ENCODE data around the gene CLDN19.

Gene CLDN19

DNA sequence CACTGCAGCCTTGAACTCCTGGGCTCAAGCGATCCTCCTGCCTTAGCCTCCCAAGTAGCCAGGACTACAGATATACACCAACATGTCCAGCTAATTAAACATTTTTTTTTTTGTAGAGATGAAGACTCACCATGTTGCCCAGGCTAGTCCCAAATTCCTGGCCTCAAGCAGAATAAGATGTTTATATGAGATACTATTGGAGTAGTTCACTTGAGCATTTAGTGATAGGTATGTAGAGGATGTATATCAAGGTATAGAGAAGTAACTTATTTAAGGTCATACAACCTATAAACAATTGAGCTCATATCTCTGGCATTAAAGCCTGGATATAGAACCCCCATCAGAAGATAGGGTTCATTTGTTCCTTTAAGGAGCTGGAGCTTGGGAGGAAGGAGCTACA, 40.1 kb upstream of the CLDN19 start:
- H3K27ac ChIP-seq = no peak overlapping the region
- TF ChIP-seq, protein P1, sequence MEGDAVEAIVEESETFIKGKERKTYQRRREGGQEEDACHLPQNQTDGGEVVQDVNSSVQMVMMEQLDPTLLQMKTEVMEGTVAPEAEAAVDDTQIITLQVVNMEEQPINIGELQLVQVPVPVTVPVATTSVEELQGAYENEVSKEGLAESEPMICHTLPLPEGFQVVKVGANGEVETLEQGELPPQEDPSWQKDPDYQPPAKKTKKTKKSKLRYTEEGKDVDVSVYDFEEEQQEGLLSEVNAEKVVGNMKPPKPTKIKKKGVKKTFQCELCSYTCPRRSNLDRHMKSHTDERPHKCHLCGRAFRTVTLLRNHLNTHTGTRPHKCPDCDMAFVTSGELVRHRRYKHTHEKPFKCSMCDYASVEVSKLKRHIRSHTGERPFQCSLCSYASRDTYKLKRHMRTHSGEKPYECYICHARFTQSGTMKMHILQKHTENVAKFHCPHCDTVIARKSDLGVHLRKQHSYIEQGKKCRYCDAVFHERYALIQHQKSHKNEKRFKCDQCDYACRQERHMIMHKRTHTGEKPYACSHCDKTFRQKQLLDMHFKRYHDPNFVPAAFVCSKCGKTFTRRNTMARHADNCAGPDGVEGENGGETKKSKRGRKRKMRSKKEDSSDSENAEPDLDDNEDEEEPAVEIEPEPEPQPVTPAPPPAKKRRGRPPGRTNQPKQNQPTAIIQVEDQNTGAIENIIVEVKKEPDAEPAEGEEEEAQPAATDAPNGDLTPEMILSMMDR (IDR thresholded peaks at IDR 0.05) = no peak
- TF ChIP-seq ZFX (IDR thresholded peaks at IDR 0.05; ENCODE audit: borderline replicate concordance) = no peak

DNA sequence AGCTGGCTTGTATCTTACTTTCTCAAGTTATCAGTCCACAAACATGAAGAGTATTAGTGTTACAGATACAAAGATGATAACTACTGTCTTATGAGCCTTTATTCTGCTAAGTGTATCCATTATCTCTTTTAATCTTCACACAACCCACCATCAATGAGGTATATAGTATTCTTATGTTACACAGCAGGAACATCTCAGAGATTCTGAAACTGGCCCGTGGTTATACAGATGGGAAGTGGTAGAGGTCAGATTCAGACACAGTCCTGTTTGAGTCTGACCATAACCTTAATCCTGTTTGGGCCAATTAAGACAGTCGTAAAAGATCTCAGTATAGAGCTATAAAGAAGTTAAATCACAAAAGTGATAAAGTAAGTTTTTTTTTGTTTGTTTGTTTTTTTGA, 39.7 kb upstream of the CLDN19 start:
- no peak overlapping the region for H3K27ac ChIP-seq

GRCh38 chr1:42777852-42778251, 37.8 kb upstream of the CLDN19 start:
- TF ChIP-seq, protein P1 (IDR thresholded peaks at IDR 0.05) = peak; percentile 62
- TF ChIP-seq ZFX (IDR thresholded peaks at IDR 0.05; ENCODE audit: borderline replicate concordance) = no peak
- H3K27ac ChIP-seq = no peak overlapping the region

More for the DNA sequence above, 39.7 kb upstream of the CLDN19 start:
- TF ChIP-seq ZFX (IDR thresholded peaks at IDR 0.05; ENCODE audit: borderline replicate concordance) = no peak
- TF ChIP-seq, protein P1 (IDR thresholded peaks at IDR 0.05) = no peak

GRCh38 chr1:42776502-42776901, 36.5 kb upstream of the CLDN19 start:
- TF ChIP-seq ZFX (IDR thresholded peaks at IDR 0.05; ENCODE audit: borderline replicate concordance) = no peak
- TF ChIP-seq, protein P1 (IDR thresholded peaks at IDR 0.05) = no peak
- H3K27ac ChIP-seq = no peak overlapping the region

- no peak for TF ChIP-seq ZFX (IDR thresholded peaks at IDR 0.05; ENCODE audit: borderline replicate concordance)
- TF ChIP-seq, protein P1 (IDR thresholded peaks at IDR 0.05) = no peak
- H3K27ac ChIP-seq = no peak overlapping the region
Measured at GRCh38 chr1:42774928-42775526, 35.0 kb upstream of the CLDN19 start.

DNA sequence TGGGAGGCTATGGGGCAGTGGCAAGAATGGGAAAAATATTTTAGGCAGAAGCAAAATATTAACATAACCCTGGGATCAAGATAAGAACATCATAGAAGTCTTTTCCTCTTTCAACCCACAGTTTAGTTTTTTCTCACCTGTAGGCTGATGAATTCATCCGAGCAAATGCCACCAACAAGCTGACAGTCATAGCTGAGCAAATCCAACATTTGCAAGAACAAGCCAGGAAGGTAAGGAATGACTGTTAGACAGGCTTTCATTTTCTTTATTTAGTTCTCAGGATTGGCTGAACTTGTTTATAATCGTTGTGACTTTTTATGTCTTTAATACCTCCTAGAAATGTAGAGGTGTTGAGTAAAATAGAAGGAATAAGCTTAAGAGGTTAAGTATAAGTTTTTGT, 33.4 kb upstream of the CLDN19 start:
- no peak for TF ChIP-seq ZFX (IDR thresholded peaks at IDR 0.05; ENCODE audit: borderline replicate concordance)
- TF ChIP-seq, protein P1 (IDR thresholded peaks at IDR 0.05) = no peak
- no peak overlapping the region for H3K27ac ChIP-seq

DNA sequence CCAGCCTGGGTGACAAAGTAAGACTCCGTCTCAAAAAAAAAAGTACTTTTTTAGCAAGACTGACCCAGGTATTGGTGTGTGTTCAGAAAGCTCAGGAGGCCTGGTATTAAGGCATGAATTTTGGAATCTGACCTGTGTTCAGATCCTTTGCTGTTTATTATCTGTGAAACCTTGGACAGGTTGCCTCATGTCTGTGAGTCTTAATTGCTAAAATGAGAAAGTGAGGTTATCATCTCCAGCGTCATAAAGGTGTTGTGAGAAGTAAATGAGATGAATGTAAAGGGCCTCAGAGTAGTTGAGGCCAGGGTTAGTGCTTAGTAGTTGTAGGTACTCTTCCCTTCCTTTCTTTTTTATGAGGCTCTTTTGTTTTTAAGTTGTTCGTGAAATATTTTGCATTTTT, 29.8 kb upstream of the CLDN19 start:
- TF ChIP-seq, protein P1 (IDR thresholded peaks at IDR 0.05) = no peak
- TF ChIP-seq ZFX (IDR thresholded peaks at IDR 0.05; ENCODE audit: borderline replicate concordance) = no peak
- H3K27ac ChIP-seq = no peak overlapping the region
